ENCODE data around the gene GPR146.
A peak's percentile ranks its signal among the peaks of the same experiment; 100 is the strongest.

GPR146 gene

GRCh38 chr7:1019255-1019785 is 25.0 kb upstream of the GPR146 start:
- TF ChIP-seq CTCF (IDR thresholded peaks at IDR 0.05; ENCODE audit: low read length) (no peak), EZH2 (IDR thresholded peaks at IDR 0.05; ENCODE audit: borderline replicate concordance, low read length) (no peak)
- Histone ChIP-seq H3K9ac (ENCODE audit: low read length) (no peak overlapping the region), H4K20me1 (ENCODE audit: insufficient read depth, low read length) (no peaks in the 10 kb centered on the region), H3K36me3 (ENCODE audit: insufficient read depth, low read length) (no peaks in the 10 kb centered on the region), H3K9me3 (ENCODE audit: low read length) (no peaks in the 10 kb centered on the region), H3F3A (ENCODE audit: insufficient read depth, low read length) (no peaks in the 10 kb centered on the region), H3K27ac (ENCODE audit: low read depth, low read length, poor library complexity, severe bottlenecking) (no peak overlapping the region), H3K9me2 (ENCODE audit: low read depth, low read length) (no peaks in the 10 kb centered on the region), H3K79me2 (ENCODE audit: insufficient read depth, low read length) (no peaks in the 10 kb centered on the region), H2AFZ (ENCODE audit: low read length) (no peak overlapping the region), H3K4me3 (ENCODE audit: low read depth, low read length, poor library complexity, severe bottlenecking) (no peak overlapping the region), H3K27me3 (ENCODE audit: insufficient read depth, low read length) (no peaks in the 10 kb centered on the region), H3K4me2 (ENCODE audit: low read length) (no peak overlapping the region), H3K4me1 (ENCODE audit: insufficient read depth, low read length, severe bottlenecking) (peaks cover 31% of the 10 kb centered on the region)

GRCh38 chr7:1019789-1020610 is 24.3 kb upstream of the GPR146 start:
- Histone ChIP-seq H4K20me1 (ENCODE audit: insufficient read depth, low read length) (no peaks in the 10 kb centered on the region), H2AFZ (ENCODE audit: low read length) (no peak overlapping the region), H3K79me2 (ENCODE audit: insufficient read depth, low read length) (no peaks in the 10 kb centered on the region), H3K27me3 (ENCODE audit: insufficient read depth, low read length) (no peaks in the 10 kb centered on the region), H3K4me3 (ENCODE audit: low read depth, low read length, poor library complexity, severe bottlenecking) (no peak overlapping the region), H3K9me3 (ENCODE audit: low read length) (no peaks in the 10 kb centered on the region), H3K36me3 (ENCODE audit: insufficient read depth, low read length) (no peaks in the 10 kb centered on the region), H3K4me1 (ENCODE audit: insufficient read depth, low read length, severe bottlenecking) (peaks cover 31% of the 10 kb centered on the region), H3K9ac (ENCODE audit: low read length) (no peak overlapping the region), H3K4me2 (ENCODE audit: low read length) (no peak overlapping the region), H3F3A (ENCODE audit: insufficient read depth, low read length) (no peaks in the 10 kb centered on the region), H3K27ac (ENCODE audit: low read depth, low read length, poor library complexity, severe bottlenecking) (no peak overlapping the region), H3K9me2 (ENCODE audit: low read depth, low read length) (no peaks in the 10 kb centered on the region)
- no peak for TF ChIP-seq EZH2 (IDR thresholded peaks at IDR 0.05; ENCODE audit: borderline replicate concordance, low read length)
- TF ChIP-seq CTCF (IDR thresholded peaks at IDR 0.05; ENCODE audit: low read length): no peak

DNA sequence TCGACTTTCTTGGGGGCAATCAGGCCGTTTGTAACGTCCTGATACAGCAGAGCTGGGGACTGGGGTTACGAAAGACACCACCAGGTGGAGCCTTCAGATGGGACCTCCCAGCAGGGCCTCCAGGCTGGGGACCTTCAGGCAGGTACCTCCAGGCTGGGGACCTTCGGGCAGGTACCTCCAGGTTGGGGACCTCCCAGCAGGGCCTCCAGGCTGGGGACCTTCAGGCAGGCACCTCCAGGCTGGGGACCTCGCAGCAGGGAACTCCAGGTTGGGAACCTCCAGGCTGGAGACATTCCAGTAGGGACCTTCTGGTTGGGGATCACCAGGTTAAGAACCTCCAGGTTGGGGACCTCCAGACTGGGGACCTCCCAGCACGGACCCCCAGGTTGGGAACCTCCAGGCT is 23.5 kb upstream of the GPR146 start:
- H3K9ac ChIP-seq (ENCODE audit: low read length): no peak overlapping the region
- no peaks in the 10 kb centered on the region for H3K36me3 ChIP-seq (ENCODE audit: insufficient read depth, low read length)
- no peaks in the 10 kb centered on the region for H3K27me3 ChIP-seq (ENCODE audit: insufficient read depth, low read length)
- H4K20me1 ChIP-seq (ENCODE audit: insufficient read depth, low read length): no peaks in the 10 kb centered on the region
- H3K79me2 ChIP-seq (ENCODE audit: insufficient read depth, low read length): no peaks in the 10 kb centered on the region
- H3K9me3 ChIP-seq (ENCODE audit: low read length): no peaks in the 10 kb centered on the region
- no peak overlapping the region for H3K4me3 ChIP-seq (ENCODE audit: low read depth, low read length, poor library complexity, severe bottlenecking)
- H3K4me2 ChIP-seq (ENCODE audit: low read length): no peak overlapping the region
- no peaks in the 10 kb centered on the region for H3F3A ChIP-seq (ENCODE audit: insufficient read depth, low read length)
- no peaks in the 10 kb centered on the region for H3K9me2 ChIP-seq (ENCODE audit: low read depth, low read length)
- H3K4me1 ChIP-seq (ENCODE audit: insufficient read depth, low read length, severe bottlenecking): peaks cover 31% of the 10 kb centered on the region
- H3K27ac ChIP-seq (ENCODE audit: low read depth, low read length, poor library complexity, severe bottlenecking): no peak overlapping the region
- H2AFZ ChIP-seq (ENCODE audit: low read length): no peak overlapping the region
- TF ChIP-seq CTCF (IDR thresholded peaks at IDR 0.05; ENCODE audit: low read length) (peak; percentile 65), EZH2 (IDR thresholded peaks at IDR 0.05; ENCODE audit: borderline replicate concordance, low read length) (no peak)
